Measurements from ENCODE around the gene SLC5A3. TPM values are rescaled to one million over a fixed set of nuclear protein-coding genes. Genes with fewer than 3 reads are reported as not detected.

The SLC5A3 gene
- total RNA-seq, 1 experiment from 2014 or later, result 12.3 TPM

- peaks cover 11 to 15% of the 10 kb centered on the region in 2 experiments for H3K4me1 Mint-ChIP-seq
- no peak overlapping the region for H2BK20ac ChIP-seq (ENCODE audit: low read depth, low read length, poor library complexity, severe bottlenecking)
- H3K14ac ChIP-seq (ENCODE audit: insufficient read depth, low read length), result no peak overlapping the region
- H3K9me3 ChIP-seq (ENCODE audit: control insufficient read depth, low read depth, low read length), result no peaks in the 10 kb centered on the region
- H3K4me3 Mint-ChIP-seq, result no peak overlapping the region
- no peak overlapping the region for H2BK15ac ChIP-seq (ENCODE audit: low read depth, low read length)
- no peak overlapping the region for H4K8ac ChIP-seq (replicated peaks; ENCODE audit: insufficient read length, low read depth, low read length)
- no peaks in the 10 kb centered on the region for H3K27me3 ChIP-seq (ENCODE audit: insufficient read depth, low read length)
- H4K20me1 ChIP-seq (ENCODE audit: control insufficient read depth, insufficient read depth, insufficient read length), result no peaks in the 10 kb centered on the region
- no peak overlapping the region for H4K91ac ChIP-seq (ENCODE audit: insufficient read length, low read depth, low read length)
- no peak overlapping the region for H3T11ph ChIP-seq (ENCODE audit: low read length)
- WGBS (ENCODE audit: extremely low coverage, insufficient read length, low lambda C conversion rate), result no CpG with 5 or more reads among the region's 10 CpGs
- no peaks in the 10 kb centered on the region for H3K79me1 ChIP-seq (ENCODE audit: insufficient read depth, low read depth, low read length, poor library complexity, severe bottlenecking)
- H4K5ac ChIP-seq (ENCODE audit: insufficient read length, low read depth, low read length), result no peak overlapping the region
- H3K18ac ChIP-seq (ENCODE audit: insufficient read length, low read depth, low read length), result no peak overlapping the region
- no peak overlapping the region for H3K23ac ChIP-seq (ENCODE audit: insufficient read length, low read depth, low read length)
- H3K56ac ChIP-seq (ENCODE audit: insufficient read length, low read depth, low read length), result no peak overlapping the region
- no peak overlapping the region for H3K4ac ChIP-seq (ENCODE audit: low read depth, low read length)
- no peak overlapping the region for H3K27ac ChIP-seq (ENCODE audit: insufficient read length, low read depth, low read length)
- no peaks in the 10 kb centered on the region; the same call in 1 of the 2 replicates for H3K27me3 Mint-ChIP-seq (ENCODE audit: low read depth)
- no peak overlapping the region for H3K9ac ChIP-seq (ENCODE audit: extremely low read depth, insufficient read length, low read length)
- peak; percentile 30 for TF ChIP-seq CTCF (conservative IDR thresholded peaks at IDR 0.05)
- H3K27ac Mint-ChIP-seq, result no peak overlapping the region
- no peak overlapping the region for H3K4me2 ChIP-seq (ENCODE audit: insufficient read depth, insufficient read length, low read length)
- no peaks in the 10 kb centered on the region for H3K9me3 Mint-ChIP-seq
- peaks cover 5% of the 10 kb centered on the region; the same call in 1 of the 2 replicates for H3K4me1 ChIP-seq (ENCODE audit: insufficient read depth, low read length)
- peaks cover 3% of the 10 kb centered on the region for H3K23me2 ChIP-seq (ENCODE audit: insufficient read length, low read depth, low read length, poor library complexity, severe bottlenecking)
- no peaks in the 10 kb centered on the region for H3K36me3 Mint-ChIP-seq (ENCODE audit: insufficient read depth in 1 of 3, low read depth in 3 of 3)
- no peak overlapping the region for H2AFZ ChIP-seq (ENCODE audit: low read length)
- peak; percentile 39 for DNase-seq
- no peaks in the 10 kb centered on the region for H3K79me2 ChIP-seq (ENCODE audit: insufficient read depth, low read length)
- no peak overlapping the region for H2BK120ac ChIP-seq (ENCODE audit: low read depth, low read length, poor library complexity, severe bottlenecking)
- no peak overlapping the region for H2BK5ac ChIP-seq (ENCODE audit: insufficient read length, low read length)
- H2AK5ac ChIP-seq (ENCODE audit: insufficient read length, low read length), result no peak overlapping the region
- H2BK12ac ChIP-seq (ENCODE audit: insufficient read length, low read depth, low read length), result no peak overlapping the region
Measured at GRCh38 chr21:34039678-34040382, 33.5 kb upstream of the SLC5A3 start.
